Upper lobe of left lung (tissue), 4 donors: Measurements from ENCODE around the gene CNFN.

Experiments
- CTCF ChIP-seq, 6 experiments: fragments of 450-650 bp in 4 of 6; fragments of 200-600 bp in 2 of 6; sonication (generic) in 2 of 6; IDR thresholded peaks; one replicate each; pipeline ENCODE4 v1.5.1; 2016 to 2019; ENCODE audit warnings: antibody characterized with exemption in 6 of 6
- EP300 ChIP-seq, 4 donors: sonication (generic); formaldehyde crosslinking; IDR thresholded peaks; one replicate each; pipeline ENCODE4 v1.5.1; 2017; ENCODE audit warnings: antibody characterized with exemption in 4 of 4, control low read depth in 2 of 4
- POLR2A ChIP-seq, 4 donors: fragments of 450-650 bp; IDR thresholded peaks; one replicate each; pipeline ENCODE4 v1.5.1; 2016 to 2017; ENCODE audit warnings: antibody characterized with exemption in 4 of 4, mild to moderate bottlenecking in 2 of 4
- POLR2AphosphoS5 ChIP-seq, 2 donors: sonication (generic); formaldehyde crosslinking; IDR thresholded peaks; one replicate each; pipeline ENCODE4 v1.5.1; 2017; ENCODE audit warnings: antibody characterized with exemption in 2 of 2

DNA sequence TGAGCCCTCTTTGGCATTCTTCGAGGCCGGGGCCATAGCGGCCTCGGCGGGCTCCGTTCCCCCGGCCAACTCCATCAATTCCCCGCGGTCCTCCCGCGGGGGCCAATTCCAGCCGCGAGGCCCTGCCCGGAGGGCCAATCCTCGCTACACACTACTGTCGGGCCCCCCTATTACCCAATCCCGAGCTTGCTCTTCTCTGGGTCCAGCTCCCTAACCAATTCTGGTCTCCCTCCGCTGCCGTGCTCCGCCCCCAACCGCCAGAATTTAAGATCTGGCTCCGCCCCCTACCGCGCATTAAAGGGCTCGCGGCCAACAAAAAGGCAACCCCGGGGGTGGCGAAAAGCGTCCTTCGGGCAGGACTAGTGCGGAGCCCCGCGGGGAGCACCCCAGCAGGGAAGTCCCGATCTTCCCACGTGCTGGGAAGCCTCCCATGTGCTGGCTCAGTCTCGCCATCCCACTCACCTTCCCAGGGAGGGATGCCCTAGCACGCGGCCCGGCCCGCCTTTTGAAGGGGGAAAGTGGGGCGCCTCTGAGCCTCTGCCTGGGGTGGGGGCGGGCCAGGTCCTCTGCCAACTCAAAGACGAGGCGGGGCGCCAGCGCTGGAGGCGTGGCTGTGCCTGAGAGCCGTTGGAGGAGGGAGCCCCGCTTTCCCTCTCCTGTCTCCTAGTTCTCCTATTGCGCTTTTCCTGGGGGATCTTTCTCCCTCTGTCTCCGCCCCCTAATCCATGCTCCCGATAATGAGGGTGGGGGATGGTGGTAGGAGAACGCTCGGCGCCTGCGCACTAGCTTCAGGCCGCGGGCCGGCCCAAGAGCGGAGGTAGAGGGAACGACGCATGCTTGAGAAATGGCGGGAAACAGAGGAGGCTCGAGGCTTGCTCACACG lies 33.6 kb upstream of the CNFN start:
- no peak for TF ChIP-seq POLR2AphosphoS5 (IDR thresholded peaks at IDR 0.05)
- no peak for TF ChIP-seq EP300 (IDR thresholded peaks at IDR 0.05)
- TF ChIP-seq CTCF (IDR thresholded peaks at IDR 0.05), result no peak
- TF ChIP-seq POLR2A (IDR thresholded peaks at IDR 0.05), result peak in 2 of 4 donors; percentile 23 to 49
